Progenitor cell of endocrine pancreas (in vitro differentiated cells): Measurements from ENCODE around the gene LRRIQ3. TPM values are rescaled to one million over a fixed set of nuclear protein-coding genes. Genes with fewer than 3 reads are reported as not detected.

Experiments
- DNase-seq: peaks from one replicate; pipeline ENCODE4 v3.0.0; 2021; ENCODE audit warnings: low spot score; ENCODE audit not compliant: unreplicated experiment
- H3K27ac Mint-ChIP-seq: 2 replicates; pipeline ENCODE4 v1.8.0; 2021; ENCODE audit warnings: mild to moderate bottlenecking, moderate library complexity, mixed read lengths
- H3K27me3 Mint-ChIP-seq: 2 replicates; pipeline ENCODE4 v1.8.0; 2021; ENCODE audit warnings: mixed read lengths
- H3K36me3 Mint-ChIP-seq: 2 replicates; pipeline ENCODE4 v1.8.0; 2022; ENCODE audit warnings: mixed read lengths; ENCODE audit not compliant: insufficient read depth
- H3K4me1 Mint-ChIP-seq: 2 replicates; pipeline ENCODE4 v1.8.0; 2021; ENCODE audit warnings: low read depth, mixed read lengths
- H3K4me3 Mint-ChIP-seq: 2 replicates; pipeline ENCODE4 v1.8.0; 2021; ENCODE audit warnings: low read depth, mild to moderate bottlenecking, moderate library complexity, mixed read lengths
- H3K9me3 Mint-ChIP-seq: 2 replicates; pipeline ENCODE4 v1.8.0; 2021; ENCODE audit warnings: low read depth, mixed read lengths
- CTCF ChIP-seq: fragments of 200-600 bp; sonication (generic); IDR thresholded peaks from one replicate; pipeline ENCODE4 v1.5.0; 2021; ENCODE audit warnings: antibody characterized with exemption, mild to moderate bottlenecking; ENCODE audit not compliant: unreplicated experiment
- total RNA-seq: library from RNA; stranded (reverse); gene quantifications from 2 replicates; pipeline ENCODE4 v1.2.1, GENCODE V29; 2021

The LRRIQ3 gene
- total RNA-seq, 1 donor from 2014 or later, result 1.4 TPM

GRCh38 chr1:74205266-74205665, 7.3 kb upstream of the LRRIQ3 start:
- no peak overlapping the region for H3K27ac Mint-ChIP-seq
- H3K36me3 Mint-ChIP-seq, result peaks cover 2% of the 10 kb centered on the region
- peaks cover 3% of the 10 kb centered on the region for H3K4me1 Mint-ChIP-seq
- H3K27me3 Mint-ChIP-seq, result no peaks in the 10 kb centered on the region
- DNase-seq, result no peak
- no peak for TF ChIP-seq CTCF
- H3K9me3 Mint-ChIP-seq, result no peaks in the 10 kb centered on the region
- no peak overlapping the region for H3K4me3 Mint-ChIP-seq

GRCh38 chr1:74199504-74199903, 1.5 kb upstream of the LRRIQ3 start:
- peak overlapping the region; percentile 87 for H3K4me3 Mint-ChIP-seq
- no peak for TF ChIP-seq CTCF
- H3K36me3 Mint-ChIP-seq, result peaks cover 2% of the 10 kb centered on the region
- no peak overlapping the region for H3K27ac Mint-ChIP-seq
- peaks cover 11% of the 10 kb centered on the region for H3K4me1 Mint-ChIP-seq
- no peaks in the 10 kb centered on the region for H3K9me3 Mint-ChIP-seq
- DNase-seq, result no peak
- no peaks in the 10 kb centered on the region for H3K27me3 Mint-ChIP-seq

DNA sequence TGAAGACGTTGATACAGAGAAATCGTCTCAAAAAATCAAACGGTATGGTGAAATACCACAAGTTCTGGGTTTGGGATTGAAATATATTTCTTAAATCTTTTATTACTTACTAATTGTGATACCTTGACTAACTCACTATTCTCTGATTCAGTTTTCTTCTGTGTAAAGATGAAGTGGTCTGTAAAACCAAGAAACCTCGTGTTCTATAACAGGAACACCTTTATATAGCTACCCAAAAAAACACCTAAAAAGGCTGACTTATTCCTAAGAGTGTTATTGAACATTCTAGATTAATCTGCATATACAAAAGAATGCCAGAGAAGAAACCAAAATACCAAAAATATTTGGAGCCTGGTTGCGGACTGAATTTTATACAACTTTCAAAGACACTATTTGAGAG, 721 bp downstream of the LRRIQ3 start:
- DNase-seq, result no peak
- H3K9me3 Mint-ChIP-seq, result no peaks in the 10 kb centered on the region
- H3K36me3 Mint-ChIP-seq, result no peaks in the 10 kb centered on the region
- TF ChIP-seq CTCF, result no peak
- peak overlapping the region; percentile 87 for H3K4me3 Mint-ChIP-seq
- no peaks in the 10 kb centered on the region for H3K27me3 Mint-ChIP-seq
- peaks cover 11% of the 10 kb centered on the region for H3K4me1 Mint-ChIP-seq
- H3K27ac Mint-ChIP-seq, result peak overlapping the region; percentile 95

- H3K27me3 Mint-ChIP-seq, result no peaks in the 10 kb centered on the region
- DNase-seq, result no peak
- TF ChIP-seq CTCF, result no peak
- H3K4me1 Mint-ChIP-seq, result peaks cover 8% of the 10 kb centered on the region
- H3K27ac Mint-ChIP-seq, result no peak overlapping the region
- no peak overlapping the region for H3K4me3 Mint-ChIP-seq
- no peaks in the 10 kb centered on the region for H3K36me3 Mint-ChIP-seq
- H3K9me3 Mint-ChIP-seq, result no peaks in the 10 kb centered on the region
Measured at GRCh38 chr1:74195339-74195738, 2.6 kb downstream of the LRRIQ3 start.

DNA sequence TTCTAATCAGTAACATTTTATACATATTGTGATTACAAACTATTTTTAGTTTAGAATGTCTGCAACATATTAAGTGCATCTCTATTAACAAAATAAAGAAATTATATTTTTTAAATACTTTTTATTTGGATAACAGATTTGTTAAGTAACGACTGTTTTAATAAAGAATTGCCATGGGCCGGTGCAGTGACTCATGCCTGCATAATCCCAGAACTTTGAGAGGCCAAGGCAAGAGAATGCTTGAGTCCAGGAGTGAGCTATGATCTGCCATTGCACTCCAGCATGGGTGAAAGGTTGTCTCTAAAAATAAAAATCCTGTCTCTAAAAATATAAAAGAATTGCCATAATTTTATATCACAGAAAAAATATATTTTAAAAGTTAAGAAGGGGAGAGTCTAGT, 4.1 kb downstream of the LRRIQ3 start:
- H3K27ac Mint-ChIP-seq, result no peak overlapping the region
- H3K4me3 Mint-ChIP-seq, result no peak overlapping the region
- H3K9me3 Mint-ChIP-seq, result no peaks in the 10 kb centered on the region
- TF ChIP-seq CTCF, result no peak
- no peak for DNase-seq
- peaks cover 6% of the 10 kb centered on the region for H3K4me1 Mint-ChIP-seq
- H3K27me3 Mint-ChIP-seq, result no peaks in the 10 kb centered on the region
- H3K36me3 Mint-ChIP-seq, result no peaks in the 10 kb centered on the region
